Body of pancreas (tissue), 4 donors: ENCODE measurements around the gene KRT72. TPM values are rescaled to one million over a fixed set of nuclear protein-coding genes. Genes with fewer than 3 reads are reported as not detected.

Experiments used
- ATAC-seq: fragments of 150-250 bp; one replicate; pipeline ENCODE4 v1.9.1; 2016
- DNase-seq, 4 donors: peaks; one replicate each; pipeline ENCODE4 v3.0.0-alpha.2; 2019
- H3K27ac ChIP-seq, 4 donors: fragments of 200-600 bp; sonication (generic); 1 replicate in 3 of 4; 2 replicates in 1 of 4; pipeline versions ENCODE4 v1.5.1 to v1.6.1; 2016 to 2019; ENCODE audit warnings: mild to moderate bottlenecking in 1 of 4, mixed read lengths in 1 of 4, moderate library complexity in 1 of 4
- H3K27me3 ChIP-seq, 2 donors: fragments of 200-600 bp; sonication (generic); one replicate each; pipeline ENCODE4 v1.6.0; 2016; ENCODE audit warnings: mild to moderate bottlenecking in 1 of 2
- H3K36me3 ChIP-seq, 2 donors: fragments of 200-600 bp; sonication (generic); replicated peaks in 1 of 2; 2 replicates each; pipeline ENCODE4 v1.5.1; 2016; ENCODE audit warnings: low read depth in 2 of 2; ENCODE audit not compliant: insufficient read depth in 1 of 2
- H3K4me1 ChIP-seq: fragments of 200-600 bp; sonication (generic); one replicate; pipeline ENCODE4 v1.6.0; 2016
- H3K4me3 ChIP-seq, 2 donors: fragments of 200-600 bp; sonication (generic); 1 replicate in 1 of 2; 2 replicates in 1 of 2; pipeline ENCODE4 v1.5.1; 2016 to 2019
- H3K9me3 ChIP-seq, 3 donors: fragments of 200-600 bp; sonication (generic); 1 replicate in 2 of 3; 2 replicates in 1 of 3; pipeline ENCODE4 v1.5.1; 2016
- POLR2A ChIP-seq, 3 donors: fragments of 450-650 bp; IDR thresholded peaks; one replicate each; pipeline ENCODE4 v1.6.1; 2016; ENCODE audit warnings: antibody characterized with exemption in 3 of 3, mild to moderate bottlenecking in 2 of 3
- WGBS, 2 donors: methylation state at CpG; one replicate each; pipeline ENCODE4 v1.1.5; 2017; 5-methylcytosine and 5-hydroxymethylcytosine counted together
- intact Hi-C: fragments of 100-400 bp; cut with DNase I; formaldehyde crosslinking; loops from one replicate; pipeline ENCODE4 v1.15.1; 2023
- total RNA-seq, 2 donors: library from RNA; depleted of rRNA; stranded (reverse); fragments of >200 nt; gene quantifications; one replicate each; pipeline ENCODE4 v1.1.0, GENCODE V29; 2016
- TF ChIP-seq, protein P1 (sequence below), 7 experiments: fragments of 450-650 bp in 4 of 7; fragments of 200-600 bp in 3 of 7; sonication (generic) in 3 of 7; IDR thresholded peaks; one replicate each; pipeline ENCODE4 v1.5.1; 2016 to 2019; ENCODE audit warnings: antibody characterized with exemption in 7 of 7

Gene KRT72
- total RNA-seq, 2 donors from 2014 or later = not detected

DNA sequence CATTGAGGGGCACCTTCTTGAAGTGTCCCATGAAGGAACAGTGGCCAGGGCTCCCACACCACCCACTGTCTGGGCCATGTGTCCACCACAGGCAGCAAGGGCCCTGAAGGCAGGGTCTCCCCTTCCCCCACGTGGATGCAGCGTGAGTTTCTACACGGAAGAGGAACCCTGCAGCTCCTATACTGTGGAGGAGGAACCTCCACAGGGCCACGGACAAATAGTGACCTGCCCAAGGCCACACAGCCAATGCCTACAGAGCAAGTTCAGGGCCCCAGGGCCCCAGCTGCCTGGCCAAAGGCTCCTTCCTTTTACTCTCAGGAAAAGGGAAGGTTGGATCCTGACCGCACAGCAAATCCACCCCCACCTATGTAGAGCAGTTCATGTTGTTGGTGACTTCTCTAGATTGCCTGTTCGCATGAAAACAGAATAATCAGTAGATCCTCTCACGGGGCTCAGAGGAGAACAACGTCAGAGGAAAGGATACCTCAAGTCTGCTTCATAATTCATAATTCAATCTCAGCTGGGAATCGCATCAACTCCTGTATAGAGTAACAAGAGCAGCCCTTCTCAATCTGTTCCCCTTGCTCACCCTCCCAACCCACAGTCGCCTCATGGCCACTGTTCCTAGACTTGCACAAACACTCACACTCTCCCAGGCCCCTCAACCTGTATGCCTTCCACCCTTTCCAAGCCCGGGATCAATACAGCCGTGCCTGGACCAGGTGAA is 28.2 kb upstream of the KRT72 start:
- Histone ChIP-seq H3K4me3 (no peak overlapping the region), H3K9me3 (no peaks in the 10 kb centered on the region), H3K27me3 (no peaks in the 10 kb centered on the region), H3K27ac (no peak overlapping the region), H3K4me1 (no peaks in the 10 kb centered on the region), H3K36me3 (no peaks in the 10 kb centered on the region)
- no peak for TF ChIP-seq POLR2A (IDR thresholded peaks at IDR 0.05)
- TF ChIP-seq, protein P1, sequence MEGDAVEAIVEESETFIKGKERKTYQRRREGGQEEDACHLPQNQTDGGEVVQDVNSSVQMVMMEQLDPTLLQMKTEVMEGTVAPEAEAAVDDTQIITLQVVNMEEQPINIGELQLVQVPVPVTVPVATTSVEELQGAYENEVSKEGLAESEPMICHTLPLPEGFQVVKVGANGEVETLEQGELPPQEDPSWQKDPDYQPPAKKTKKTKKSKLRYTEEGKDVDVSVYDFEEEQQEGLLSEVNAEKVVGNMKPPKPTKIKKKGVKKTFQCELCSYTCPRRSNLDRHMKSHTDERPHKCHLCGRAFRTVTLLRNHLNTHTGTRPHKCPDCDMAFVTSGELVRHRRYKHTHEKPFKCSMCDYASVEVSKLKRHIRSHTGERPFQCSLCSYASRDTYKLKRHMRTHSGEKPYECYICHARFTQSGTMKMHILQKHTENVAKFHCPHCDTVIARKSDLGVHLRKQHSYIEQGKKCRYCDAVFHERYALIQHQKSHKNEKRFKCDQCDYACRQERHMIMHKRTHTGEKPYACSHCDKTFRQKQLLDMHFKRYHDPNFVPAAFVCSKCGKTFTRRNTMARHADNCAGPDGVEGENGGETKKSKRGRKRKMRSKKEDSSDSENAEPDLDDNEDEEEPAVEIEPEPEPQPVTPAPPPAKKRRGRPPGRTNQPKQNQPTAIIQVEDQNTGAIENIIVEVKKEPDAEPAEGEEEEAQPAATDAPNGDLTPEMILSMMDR (IDR thresholded peaks at IDR 0.05) = no peak
- ATAC-seq (no peak), DNase-seq (no peak)
- 73 to 79% methylated on average over 8 to 12 of the region's 12 CpGs for WGBS, 2 donors
- intact Hi-C loops = no loop called here

DNA sequence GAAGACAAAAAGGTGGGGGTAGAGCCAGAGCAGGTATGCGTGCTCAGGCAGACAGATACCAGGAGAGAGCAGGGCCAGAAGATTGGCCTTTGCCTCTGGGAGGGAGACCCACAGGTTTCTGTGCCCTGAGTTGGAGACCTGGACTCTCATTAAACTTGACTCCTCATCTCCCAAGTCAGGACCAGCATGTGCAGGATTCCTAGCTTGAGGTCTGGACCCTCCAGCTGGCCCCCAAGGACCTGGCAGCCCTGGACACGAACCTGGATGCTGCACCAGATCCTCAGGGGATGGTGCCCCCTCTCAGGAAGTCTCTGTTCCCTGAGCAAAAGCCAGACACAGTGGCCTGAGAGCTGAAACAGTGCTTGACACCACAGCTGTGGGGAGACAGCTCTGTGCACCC is 27.6 kb upstream of the KRT72 start:
- no peak for ATAC-seq
- no peak for DNase-seq
- H3K9me3 ChIP-seq = no peaks in the 10 kb centered on the region

DNA sequence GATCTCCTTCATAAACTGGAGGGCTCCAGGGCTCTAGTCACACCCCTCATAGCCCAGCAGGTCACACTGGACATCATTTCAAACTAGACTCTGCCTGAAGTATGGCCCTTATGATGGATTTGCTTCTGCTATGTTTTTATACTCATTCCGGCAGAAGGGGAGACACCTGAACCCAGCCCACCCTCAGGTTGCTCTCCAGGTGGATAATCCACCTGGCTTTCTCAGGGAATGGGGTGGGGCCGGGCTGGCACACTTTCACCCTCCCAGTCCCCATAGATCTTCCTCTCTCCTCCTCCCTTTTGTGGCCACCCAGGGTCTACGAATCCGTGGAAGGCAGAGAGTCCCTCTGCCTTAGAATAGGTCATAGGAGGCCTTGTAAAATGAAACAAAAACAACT is 26.8 kb upstream of the KRT72 start:
- Histone ChIP-seq H3K36me3 (no peaks in the 10 kb centered on the region), H3K9me3 (no peaks in the 10 kb centered on the region), H3K4me3 (no peak overlapping the region), H3K27ac (no peak overlapping the region), H3K4me1 (no peaks in the 10 kb centered on the region), H3K27me3 (no peaks in the 10 kb centered on the region)
- intact Hi-C loops = no loop called here
- DNase-seq (no peak), ATAC-seq (no peak)
- 59 to 79% methylated on average over 4 of the region's 4 CpGs for WGBS, 2 donors
- TF ChIP-seq, protein P1 (IDR thresholded peaks at IDR 0.05) = no peak
- TF ChIP-seq POLR2A (IDR thresholded peaks at IDR 0.05) = no peak

More for the DNA sequence above, 27.6 kb upstream of the KRT72 start:
- H3K4me1 ChIP-seq = no peaks in the 10 kb centered on the region
- WGBS, 2 donors = 79 to 94% methylated on average over 1 to 2 of the region's 2 CpGs
- no peaks in the 10 kb centered on the region for H3K27me3 ChIP-seq
- intact Hi-C loops = no loop called here
- no peaks in the 10 kb centered on the region for H3K36me3 ChIP-seq
- TF ChIP-seq POLR2A (IDR thresholded peaks at IDR 0.05) = no peak
- TF ChIP-seq, protein P1 (IDR thresholded peaks at IDR 0.05) = no peak
- no peak overlapping the region for H3K27ac ChIP-seq
- no peak overlapping the region for H3K4me3 ChIP-seq

DNA sequence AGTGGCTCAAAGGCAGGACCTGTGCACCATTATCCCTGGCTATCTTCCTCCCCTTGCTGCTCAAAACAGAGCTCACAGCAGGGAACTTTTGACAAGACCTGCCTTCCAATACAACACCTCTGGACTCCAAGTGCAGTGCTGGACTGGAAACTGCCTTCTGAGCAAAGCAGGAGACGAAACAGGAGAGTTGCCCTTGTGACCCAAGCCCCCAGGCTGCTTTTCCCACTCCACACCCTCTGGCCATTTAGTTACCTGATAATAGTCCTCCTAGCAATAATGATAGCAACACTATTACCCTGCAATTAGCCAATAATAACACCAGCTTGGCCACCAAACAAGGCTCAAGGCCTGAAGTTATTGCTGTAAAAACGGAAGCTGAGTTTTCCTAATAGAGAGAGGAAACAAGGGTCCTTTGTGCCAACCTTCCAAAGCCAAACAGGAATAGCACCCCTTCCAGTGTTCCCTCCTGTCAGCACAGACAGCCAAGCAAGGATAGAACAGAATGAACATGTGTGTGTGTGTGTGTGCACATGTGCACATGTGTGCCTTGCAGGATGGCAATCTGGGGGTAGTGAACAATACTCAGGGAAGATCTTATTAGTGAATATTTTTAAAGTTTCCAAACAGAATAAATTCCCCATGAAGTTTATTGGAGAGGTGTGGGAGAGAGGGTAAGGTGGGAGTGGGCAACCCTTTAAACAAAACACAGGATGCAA is 26.3 kb upstream of the KRT72 start:
- no peak for DNase-seq
- WGBS, 2 donors = 45 to 47% methylated on average over 1 to 2 of the region's 2 CpGs
- H3K4me3 ChIP-seq = no peak overlapping the region

More for the DNA sequence above, 26.3 kb upstream of the KRT72 start:
- Histone ChIP-seq H3K9me3 (no peaks in the 10 kb centered on the region), H3K27me3 (no peaks in the 10 kb centered on the region), H3K4me1 (no peaks in the 10 kb centered on the region), H3K36me3 (no peaks in the 10 kb centered on the region), H3K27ac (no peak overlapping the region)
- ATAC-seq = no peak
- no peak for TF ChIP-seq POLR2A (IDR thresholded peaks at IDR 0.05)
- TF ChIP-seq, protein P1 (IDR thresholded peaks at IDR 0.05) = no peak
- intact Hi-C loops = no loop called here
